Effector memory CD8-positive, alpha-beta T cell (primary cell): ENCODE measurements around the gene ABO.
"Not testable (repeated sequence)": the region's sequence is repeated elsewhere in the genome, so short reads cannot be mapped to it uniquely, and the experiment has no call there.

Source experiments
- ATAC-seq: fragments of 150-1000 bp; cut with Tn5 transposase; replicated peaks from 2 replicates; pipeline ENCODE4 v1.10.0; 2021; ENCODE audit warnings: mild to moderate bottlenecking, moderate library complexity
- DNase-seq, 3 experiments: peaks; one replicate each; pipeline ENCODE4 v3.0.0; 2021
- H3K27ac Mint-ChIP-seq, 2 donors: one replicate each; pipeline ENCODE4 v1.8.0; 2022; ENCODE audit warnings: mild to moderate bottlenecking in 2 of 2, mixed read lengths in 2 of 2, moderate library complexity in 2 of 2
- H3K27me3 Mint-ChIP-seq, 2 donors: one replicate each; pipeline ENCODE4 v1.8.0; 2022; ENCODE audit warnings: mixed read lengths in 2 of 2
- H3K36me3 Mint-ChIP-seq: one replicate; pipeline ENCODE4 v1.8.0; 2022; ENCODE audit warnings: mild to moderate bottlenecking, moderate library complexity, mixed read lengths; ENCODE audit not compliant: insufficient read depth
- H3K4me1 Mint-ChIP-seq, 2 donors: one replicate each; pipeline ENCODE4 v1.8.0; 2022; ENCODE audit warnings: low read depth in 2 of 2, mixed read lengths in 2 of 2
- H3K4me3 Mint-ChIP-seq, 2 donors: one replicate each; pipeline ENCODE4 v1.8.0; 2022; ENCODE audit warnings: mild to moderate bottlenecking in 2 of 2, mixed read lengths in 2 of 2, moderate library complexity in 2 of 2
- H3K9me3 Mint-ChIP-seq, 2 donors: one replicate each; pipeline ENCODE4 v1.8.0; 2022; ENCODE audit warnings: mixed read lengths in 2 of 2

ABO gene

DNA sequence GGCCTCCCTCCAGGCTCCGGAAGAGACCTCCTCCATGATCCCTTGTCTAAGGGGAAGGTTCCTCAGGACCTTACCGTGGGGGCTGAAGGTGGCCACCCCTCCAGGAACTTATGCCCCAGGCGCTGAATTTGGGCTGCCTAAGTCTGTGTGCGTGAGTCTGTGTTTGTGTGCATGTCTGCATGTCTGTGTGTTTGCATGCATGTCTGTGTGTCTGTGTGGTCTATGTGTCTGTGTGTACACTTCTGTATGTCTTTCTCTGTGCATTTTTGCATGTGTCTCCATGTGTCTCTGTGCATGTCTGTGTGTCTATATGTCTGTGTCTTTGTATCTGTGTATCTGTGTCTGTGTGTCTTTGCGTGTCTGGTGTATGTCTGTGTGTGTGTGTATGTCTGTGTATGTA, 20.5 kb downstream of the ABO start:
- Mint-ChIP-seq H3K27me3 (peaks cover 15 to 16% of the 10 kb centered on the region in 2 donors), H3K27ac (no peak overlapping the region), H3K4me1 (no peaks in the 10 kb centered on the region), H3K9me3 (no peaks in the 10 kb centered on the region), H3K36me3 (no peaks in the 10 kb centered on the region), H3K4me3 (no peak overlapping the region)
- ATAC-seq, result no peak
- no peak for DNase-seq

DNA sequence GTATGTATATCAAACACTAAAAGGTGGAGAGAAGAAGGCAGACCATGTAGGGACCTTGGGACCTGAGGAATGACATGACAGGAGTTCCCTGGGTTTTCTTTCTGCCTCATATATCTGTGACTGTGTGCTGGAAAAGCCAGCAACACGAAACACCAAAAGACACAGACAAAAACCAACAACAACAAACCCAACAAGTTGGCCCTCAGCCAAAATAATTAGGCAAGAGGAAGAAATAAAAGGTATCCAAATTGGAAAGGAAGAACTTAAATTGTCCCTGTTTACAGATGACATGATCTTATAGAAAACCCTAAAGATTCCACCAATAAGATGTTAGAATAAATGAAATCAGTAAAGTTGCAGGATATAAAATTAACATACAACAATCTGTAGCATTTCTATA, 21.7 kb downstream of the ABO start:
- no peaks in the 10 kb centered on the region for H3K9me3 Mint-ChIP-seq
- no peak overlapping the region for H3K27ac Mint-ChIP-seq
- no peak overlapping the region for H3K4me3 Mint-ChIP-seq
- H3K36me3 Mint-ChIP-seq, result no peaks in the 10 kb centered on the region
- peaks cover 0 to 3% of the 10 kb centered on the region in 2 donors for H3K4me1 Mint-ChIP-seq
- ATAC-seq, result no peak
- H3K27me3 Mint-ChIP-seq, result peaks cover 21 to 27% of the 10 kb centered on the region in 2 donors
- no peak for DNase-seq

DNA sequence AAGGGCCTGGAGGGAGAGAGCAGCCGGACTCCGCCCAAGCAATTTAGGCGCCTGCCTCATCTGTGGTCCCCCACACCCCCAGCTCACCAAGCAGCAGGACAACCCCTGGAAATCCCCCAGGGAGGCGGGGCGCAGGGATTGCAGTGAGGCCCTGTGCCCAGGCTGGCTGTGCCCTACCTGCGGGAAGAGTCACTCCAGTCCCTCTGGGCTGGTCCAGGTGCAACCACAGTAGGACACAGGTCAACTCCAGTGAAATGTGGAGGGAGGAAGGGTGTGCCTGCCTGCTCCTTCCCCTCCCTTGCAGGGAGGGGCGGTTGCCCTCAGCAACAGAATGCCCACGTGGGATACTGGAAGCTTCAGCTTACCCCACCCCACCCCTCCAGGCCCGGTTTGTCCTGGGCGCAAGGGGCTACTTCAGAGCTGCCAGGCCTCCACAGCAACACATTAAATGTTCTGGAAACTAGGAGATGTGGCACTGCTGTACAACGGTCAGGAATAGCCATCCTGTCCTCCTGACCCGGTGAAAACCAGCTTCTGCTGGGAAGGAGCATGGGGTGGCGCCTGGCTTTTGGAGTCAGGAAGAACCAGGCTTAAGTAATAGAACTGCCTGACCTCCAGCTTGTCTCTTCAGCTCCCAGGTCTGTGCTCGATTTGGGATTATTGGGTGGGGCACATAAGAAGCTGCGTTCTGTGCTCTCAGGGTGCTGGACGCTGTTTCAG, 22.5 kb downstream of the ABO start:
- peaks cover 21 to 35% of the 10 kb centered on the region in 2 donors for H3K27me3 Mint-ChIP-seq
- ATAC-seq (no peak), DNase-seq (no peak)
- H3K9me3 Mint-ChIP-seq, result no peaks in the 10 kb centered on the region
- H3K27ac Mint-ChIP-seq, result no peak overlapping the region
- no peak overlapping the region for H3K4me3 Mint-ChIP-seq
- no peaks in the 10 kb centered on the region for H3K36me3 Mint-ChIP-seq
- peaks cover 0 to 3% of the 10 kb centered on the region in 2 donors for H3K4me1 Mint-ChIP-seq

DNA sequence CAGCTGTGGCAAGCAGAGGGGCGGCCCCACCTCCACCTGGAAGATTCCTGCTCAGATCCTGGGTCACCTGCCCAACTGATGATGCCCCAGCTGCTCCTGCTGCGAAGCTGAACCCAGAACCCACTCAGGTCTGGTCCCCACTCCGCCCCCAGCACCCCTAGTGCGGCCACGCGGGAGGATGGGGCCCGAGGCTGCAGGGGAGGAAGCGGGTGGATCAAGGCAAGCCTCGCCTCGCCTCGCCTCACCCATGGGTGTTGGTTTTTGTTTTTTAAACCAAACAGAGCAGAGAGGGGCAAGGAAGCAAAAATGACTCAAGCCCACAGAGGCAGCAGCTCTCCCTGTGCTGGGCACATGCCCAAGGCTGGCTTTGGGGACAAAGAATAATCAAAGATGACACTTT, 23.2 kb downstream of the ABO start:
- H3K27ac Mint-ChIP-seq, result no peak overlapping the region
- H3K9me3 Mint-ChIP-seq, result no peaks in the 10 kb centered on the region
- no peaks in the 10 kb centered on the region for H3K36me3 Mint-ChIP-seq
- H3K27me3 Mint-ChIP-seq, result peaks cover 21 to 42% of the 10 kb centered on the region in 2 donors
- H3K4me3 Mint-ChIP-seq, result no peak overlapping the region
- peaks cover 0 to 3% of the 10 kb centered on the region in 2 donors for H3K4me1 Mint-ChIP-seq
- no peak for DNase-seq
- ATAC-seq, result no peak

DNA sequence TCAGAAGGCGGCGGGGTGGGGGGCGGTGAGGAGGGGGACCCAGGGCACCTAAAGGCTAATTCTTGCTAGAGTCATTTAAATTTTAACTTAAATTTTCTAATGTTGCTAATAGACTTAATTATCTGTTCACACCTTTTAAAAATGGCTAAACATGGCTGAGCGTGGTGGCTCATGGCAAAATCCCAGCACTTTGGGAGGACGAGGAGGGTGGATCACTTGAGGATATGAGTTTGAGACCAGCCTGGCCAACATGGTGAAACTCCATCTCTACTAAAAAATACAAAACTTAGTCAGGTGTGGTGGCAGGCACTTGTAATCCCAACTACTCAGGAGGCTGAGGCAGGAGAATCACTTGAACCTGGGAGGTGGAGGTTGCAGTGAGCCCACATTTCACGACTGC, 23.8 kb downstream of the ABO start:
- H3K36me3 Mint-ChIP-seq, H3K4me1 Mint-ChIP-seq, H3K27ac Mint-ChIP-seq, DNase-seq, ATAC-seq, H3K4me3 Mint-ChIP-seq, H3K9me3 Mint-ChIP-seq: not testable (repeated sequence)
- peaks cover 21 to 47% of the 10 kb centered on the region in 2 donors for H3K27me3 Mint-ChIP-seq

DNA sequence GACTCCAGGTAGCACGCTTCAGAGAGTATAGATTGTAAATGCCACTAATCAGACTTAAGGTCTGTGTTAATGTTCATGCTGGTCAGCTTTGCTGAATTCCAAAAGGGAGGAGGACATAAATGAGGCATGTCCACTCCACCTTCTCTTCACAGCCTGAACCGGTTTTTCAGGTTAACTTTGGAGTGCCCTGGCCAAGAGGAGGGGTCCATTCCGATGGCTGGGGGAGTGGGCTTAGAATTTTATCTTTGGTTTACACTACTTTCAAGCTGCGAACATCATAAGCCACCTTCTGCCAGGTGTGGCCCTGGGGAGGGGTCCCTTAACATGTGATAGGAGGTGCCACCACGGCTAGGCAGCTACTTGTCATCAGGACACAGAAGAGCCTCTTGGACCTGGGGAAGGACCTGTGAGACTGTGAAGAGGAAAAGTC, 24.2 kb downstream of the ABO start:
- Mint-ChIP-seq H3K36me3 (no peaks in the 10 kb centered on the region), H3K9me3 (no peaks in the 10 kb centered on the region), H3K27ac (no peak overlapping the region), H3K4me3 (no peak overlapping the region), H3K27me3 (peaks cover 21 to 52% of the 10 kb centered on the region in 2 donors), H3K4me1 (peaks cover 0 to 3% of the 10 kb centered on the region in 2 donors)
- DNase-seq, result no peak
- ATAC-seq, result no peak

GRCh38 chr9:133249337-133249736, 25.7 kb downstream of the ABO start:
- no peak overlapping the region for H3K4me3 Mint-ChIP-seq
- no peaks in the 10 kb centered on the region for H3K36me3 Mint-ChIP-seq
- ATAC-seq (no peak), DNase-seq (no peak)
- no peak overlapping the region for H3K27ac Mint-ChIP-seq
- peaks cover 21 to 52% of the 10 kb centered on the region in 2 donors for H3K27me3 Mint-ChIP-seq
- no peaks in the 10 kb centered on the region for H3K9me3 Mint-ChIP-seq
- peaks cover 0 to 3% of the 10 kb centered on the region in 2 donors for H3K4me1 Mint-ChIP-seq

GRCh38 chr9:133248726-133249295, 26.2 kb downstream of the ABO start:
- Mint-ChIP-seq H3K27ac (no peak overlapping the region), H3K9me3 (no peaks in the 10 kb centered on the region), H3K27me3 (peaks cover 21 to 52% of the 10 kb centered on the region in 2 donors), H3K4me3 (no peak overlapping the region), H3K4me1 (peaks cover 0 to 3% of the 10 kb centered on the region in 2 donors), H3K36me3 (no peaks in the 10 kb centered on the region)
- DNase-seq (no peak), ATAC-seq (no peak)

DNA sequence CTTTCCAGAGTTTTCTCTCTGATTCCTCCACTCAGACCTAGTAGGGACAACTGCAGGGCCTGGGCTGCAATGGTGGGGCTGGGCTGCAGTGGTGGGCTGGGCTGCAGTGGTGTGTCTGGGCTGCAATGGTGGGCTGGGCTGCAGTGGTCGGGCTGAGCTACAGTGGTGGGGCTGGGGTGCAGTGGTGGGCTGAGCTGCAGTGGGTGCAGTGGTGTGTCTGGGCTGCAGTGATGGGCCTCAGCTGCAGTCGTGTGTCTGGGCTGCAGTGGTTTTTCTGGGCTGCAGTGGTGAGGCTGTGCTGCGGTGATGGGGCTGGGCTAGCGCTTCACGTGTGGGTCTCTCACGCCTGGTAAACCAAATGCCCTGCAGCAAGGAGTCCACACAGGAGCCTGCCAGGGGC, 27.4 kb downstream of the ABO start:
- DNase-seq, result no peak
- Mint-ChIP-seq H3K4me1 (peaks cover 0 to 3% of the 10 kb centered on the region in 2 donors), H3K27me3 (peaks cover 21 to 52% of the 10 kb centered on the region in 2 donors), H3K36me3 (no peaks in the 10 kb centered on the region), H3K9me3 (no peaks in the 10 kb centered on the region), H3K4me3 (no peak overlapping the region), H3K27ac (no peak overlapping the region)
- no peak for ATAC-seq

DNA sequence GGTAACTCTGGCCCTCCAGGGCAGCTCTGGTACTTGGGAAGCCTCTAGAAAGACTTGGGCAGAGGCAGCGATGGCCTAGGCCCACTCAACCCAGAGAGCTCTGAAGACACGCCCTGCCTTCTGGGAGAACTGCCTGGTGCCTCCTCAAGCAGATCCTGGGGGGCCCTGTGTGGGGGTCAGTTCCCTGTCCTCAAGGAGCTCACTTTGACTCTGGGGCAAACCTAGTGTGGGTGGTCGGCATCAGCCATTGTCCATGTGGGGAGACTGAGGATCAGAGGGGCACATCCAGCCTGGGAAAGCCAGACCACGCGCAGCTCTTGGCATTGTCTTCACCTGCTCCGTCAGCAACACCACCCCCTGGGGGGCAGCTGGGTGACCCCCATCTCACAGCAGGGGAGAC, 28.0 kb downstream of the ABO start:
- Mint-ChIP-seq H3K27me3 (peaks cover 21 to 59% of the 10 kb centered on the region in 2 donors), H3K4me3 (no peak overlapping the region), H3K4me1 (peaks cover 0 to 3% of the 10 kb centered on the region in 2 donors), H3K9me3 (no peaks in the 10 kb centered on the region), H3K27ac (no peak overlapping the region), H3K36me3 (no peaks in the 10 kb centered on the region)
- DNase-seq (no peak), ATAC-seq (no peak)

DNA sequence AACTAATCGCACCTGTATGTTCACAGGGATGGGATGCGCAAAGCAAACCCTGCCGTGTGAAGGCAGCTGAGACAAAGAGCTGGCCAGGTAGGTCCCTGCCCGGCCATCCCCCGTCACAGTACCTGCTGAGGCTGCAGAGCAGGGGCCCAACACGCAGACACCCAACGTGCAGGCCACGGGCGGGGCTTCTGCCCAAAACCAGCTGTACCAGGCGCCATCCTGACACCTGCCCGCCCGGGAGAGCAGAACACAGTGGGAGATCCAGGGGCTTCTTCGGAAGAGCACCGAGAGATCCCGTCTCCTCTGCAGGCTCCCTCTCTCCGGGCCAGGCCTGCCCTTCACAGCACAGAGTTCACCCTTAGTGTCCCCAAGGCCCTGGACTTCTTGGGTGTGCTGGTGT, 28.4 kb downstream of the ABO start:
- DNase-seq, result no peak
- no peak overlapping the region for H3K4me3 Mint-ChIP-seq

DNA sequence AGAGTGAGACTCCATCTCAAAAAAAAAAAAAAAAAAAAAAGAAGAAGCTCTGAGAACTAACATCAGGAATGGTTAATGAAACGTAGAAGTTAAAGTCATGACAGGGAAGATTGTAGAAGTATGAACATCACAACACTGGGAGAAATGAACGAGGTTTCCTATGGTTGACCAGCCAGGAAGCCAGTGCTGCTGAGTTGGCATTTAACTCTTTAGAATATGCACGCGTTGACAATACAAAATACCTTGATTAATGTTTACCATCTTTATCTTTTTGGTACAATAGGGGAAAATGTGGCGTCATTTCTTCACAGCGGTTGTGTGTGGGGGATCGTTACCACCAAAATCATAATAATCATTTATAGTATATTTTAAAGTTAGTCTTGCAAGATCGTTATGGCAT, 32.0 kb downstream of the ABO start:
- peaks cover 11 to 68% of the 10 kb centered on the region in 2 donors for H3K27me3 Mint-ChIP-seq
- no peak overlapping the region for H3K4me3 Mint-ChIP-seq
- H3K27ac Mint-ChIP-seq, result no peak overlapping the region
- H3K4me1 Mint-ChIP-seq, result peaks cover 6 to 10% of the 10 kb centered on the region in 2 donors
- no peaks in the 10 kb centered on the region for H3K9me3 Mint-ChIP-seq
- H3K36me3 Mint-ChIP-seq, result no peaks in the 10 kb centered on the region
- DNase-seq (no peak), ATAC-seq (no peak)

More for the DNA sequence above, 28.4 kb downstream of the ABO start:
- Mint-ChIP-seq H3K4me1 (peaks cover 0 to 3% of the 10 kb centered on the region in 2 donors), H3K27me3 (peaks cover 21 to 63% of the 10 kb centered on the region in 2 donors), H3K9me3 (no peaks in the 10 kb centered on the region), H3K27ac (no peak overlapping the region), H3K36me3 (no peaks in the 10 kb centered on the region)
- no peak for ATAC-seq

DNA sequence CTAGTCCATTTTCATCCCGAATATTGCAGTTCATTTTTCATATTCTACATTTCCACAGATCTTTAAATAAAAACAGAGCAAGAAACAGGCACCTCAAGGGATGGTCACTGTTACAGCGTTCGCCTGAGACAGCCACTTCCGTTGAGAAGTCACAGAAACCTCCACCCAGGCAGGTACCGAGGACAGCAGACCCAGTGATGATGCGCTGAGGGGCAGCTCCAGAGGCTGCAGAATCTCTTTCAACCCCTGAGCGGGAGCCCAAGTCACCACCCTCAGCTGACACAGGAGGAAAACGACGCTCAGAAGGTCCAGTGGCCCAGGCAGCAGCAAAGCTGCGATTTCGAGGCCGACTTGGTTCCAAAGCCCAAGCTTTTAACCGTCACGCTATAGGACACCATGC, 32.8 kb downstream of the ABO start:
- ATAC-seq, result no peak
- Mint-ChIP-seq H3K4me3 (no peak overlapping the region), H3K4me1 (peaks cover 9 to 10% of the 10 kb centered on the region in 2 donors), H3K36me3 (no peaks in the 10 kb centered on the region), H3K9me3 (no peaks in the 10 kb centered on the region), H3K27ac (no peak overlapping the region), H3K27me3 (peaks cover 19 to 68% of the 10 kb centered on the region in 2 donors)
- no peak for DNase-seq

DNA sequence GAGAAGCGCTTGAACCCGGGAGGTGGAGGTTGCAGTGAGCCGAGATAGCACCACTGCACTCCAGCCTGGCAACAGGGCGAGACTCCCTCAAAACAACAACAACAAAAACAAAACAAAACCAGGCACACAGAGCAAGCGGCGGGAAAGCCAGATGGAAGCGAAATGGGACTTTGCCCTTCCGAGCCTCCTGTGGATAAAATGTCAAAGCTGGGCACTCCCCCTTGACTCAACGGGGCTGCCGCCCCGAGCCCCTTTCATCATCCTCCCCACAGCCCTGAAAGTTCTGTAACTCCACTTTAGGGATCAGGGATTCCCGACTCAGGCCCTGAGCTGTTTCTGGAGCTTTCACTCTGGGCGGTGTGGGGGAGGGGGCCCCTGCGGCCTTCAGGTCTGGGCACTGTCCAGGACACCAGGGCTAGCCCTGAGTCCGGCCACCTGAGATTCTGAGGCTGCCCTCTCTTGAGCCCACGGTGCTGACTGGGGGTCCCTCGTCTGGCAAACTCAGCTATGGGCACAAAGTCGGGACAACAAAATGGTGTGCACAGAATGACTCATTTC, 35.4 kb downstream of the ABO start:
- Mint-ChIP-seq H3K4me3 (no peak overlapping the region), H3K4me1 (peaks cover 9 to 10% of the 10 kb centered on the region in 2 donors)
- ATAC-seq, result no peak

More for the DNA sequence above, 35.4 kb downstream of the ABO start:
- no peaks in the 10 kb centered on the region for H3K36me3 Mint-ChIP-seq
- no peak overlapping the region for H3K27ac Mint-ChIP-seq
- H3K9me3 Mint-ChIP-seq, result no peaks in the 10 kb centered on the region
- no peak for DNase-seq
- peaks cover 28 to 78% of the 10 kb centered on the region in 2 donors for H3K27me3 Mint-ChIP-seq
